H1 (cell line): ENCODE data around the gene HELT. TPM values are rescaled to one million over a fixed set of nuclear protein-coding genes. Genes with fewer than 3 reads are reported as not detected.

Source experiments
- BACH1 ChIP-seq: IDR thresholded peaks from 2 replicates; pipeline ENCODE4 v1.6.1; 2012; ENCODE audit warnings: low read length, improper control_type of control experiment
- CHD7 ChIP-seq: fragments of 300-600 bp; sonication (generic); IDR thresholded peaks from 2 replicates; pipeline ENCODE4 v1.7.1; 2012; ENCODE audit warnings: low read length, moderate library complexity, mild to moderate bottlenecking, inconsistent platforms; ENCODE audit not compliant: insufficient replicate concordance
- GABPA ChIP-seq: IDR thresholded peaks from 2 replicates; pipeline ENCODE4 v1.6.1; 2011; ENCODE audit warnings: mild to moderate bottlenecking, low read length, moderate library complexity, borderline replicate concordance; ENCODE audit not compliant: insufficient read depth
- MAX ChIP-seq: IDR thresholded peaks from 2 replicates; pipeline ENCODE4 v1.6.1; 2012; ENCODE audit warnings: inconsistent platforms
- NRF1 ChIP-seq: IDR thresholded peaks from 2 replicates; pipeline ENCODE4 v1.6.1; 2011; ENCODE audit warnings: mild to moderate bottlenecking, low read depth, low read length, improper control_type of control experiment
- RXRA ChIP-seq: IDR thresholded peaks from 2 replicates; pipeline ENCODE4 v1.6.1; 2011; ENCODE audit warnings: low read depth, mild to moderate bottlenecking, low read length, moderate library complexity; ENCODE audit not compliant: insufficient read depth
- SP1 ChIP-seq: IDR thresholded peaks from 2 replicates; pipeline ENCODE4 v1.6.1; 2011; ENCODE audit warnings: low read depth, low read length
- SUZ12 ChIP-seq: fragments of 200-600 bp; sonication (generic); IDR thresholded peaks from 2 replicates; pipeline ENCODE4 v1.6.1; 2012; ENCODE audit warnings: mild to moderate bottlenecking, inconsistent platforms, low read length, moderate library complexity, mixed read lengths
- TBP ChIP-seq: IDR thresholded peaks from 2 replicates; pipeline ENCODE4 v1.6.1; 2011; ENCODE audit warnings: low read depth, low read length, improper control_type of control experiment
- polyA plus RNA-seq, 7 experiments: library from polyadenylated mRNA; depleted of rRNA in 3 of 7; stranded (reverse) in 5 of 7; unstranded in 2 of 7; fragments of >200 nt in 5 of 7; fragments of 200-250 nt in 2 of 7; gene quantifications; 1 replicate in 5 of 7; 2 replicates in 1 of 7; 4 replicates in 1 of 7; pipeline versions ENCODE4 v1.2.1 to v1.2.3, GENCODE V29; 2011 to 2013; ENCODE audit warnings: missing spikeins in 2 of 7, mixed read lengths in 2 of 7
- total RNA-seq: library from RNA; stranded (reverse); fragmentation: NEBNext Ultra II Directional; extraction: Animal tissue kit (Norgen Biotek cat#: 25700); gene quantifications from 2 replicates; pipeline ENCODE4 v1.2.1, GENCODE V29; 2021
- TF ChIP-seq, protein P1 (sequence below): IDR thresholded peaks from 2 replicates; pipeline ENCODE4 v1.6.1; 2012; ENCODE audit warnings: inconsistent platforms

Gene HELT
- total and polyA plus RNA-seq, 2 of the 8 experiments (the other 6 are each of a cell fraction or from before 2014, with no cell fraction given), result 0.32 to 0.35 TPM

DNA sequence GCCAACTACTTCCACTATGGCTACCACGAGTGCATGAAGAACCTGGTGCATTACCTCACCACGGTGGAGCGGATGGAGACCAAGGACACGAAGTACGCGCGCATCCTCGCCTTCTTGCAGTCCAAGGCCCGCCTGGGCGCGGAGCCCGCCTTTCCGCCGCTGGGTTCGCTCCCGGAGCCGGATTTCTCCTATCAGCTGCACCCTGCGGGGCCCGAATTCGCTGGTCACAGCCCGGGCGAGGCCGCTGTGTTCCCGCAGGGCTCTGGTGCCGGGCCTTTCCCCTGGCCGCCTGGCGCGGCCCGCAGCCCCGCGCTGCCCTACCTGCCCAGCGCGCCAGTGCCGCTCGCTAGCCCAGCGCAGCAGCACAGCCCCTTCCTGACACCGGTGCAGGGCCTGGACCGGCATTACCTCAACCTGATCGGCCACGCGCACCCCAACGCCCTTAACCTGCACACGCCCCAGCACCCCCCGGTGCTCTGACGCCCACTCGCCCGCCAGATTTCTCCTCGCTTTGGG is 2.1 kb downstream of the HELT start (continued):
- TF ChIP-seq CHD7 (peak; percentile 54), TBP (no peak), SUZ12 (no peak; the same call in 1 of the 2 replicates), SP1 (no peak), MAX (peak; percentile 51; the same call in 1 of the 2 replicates), GABPA (peak; percentile 48; the same call in 1 of the 2 replicates), BACH1 (no peak), RXRA (no peak), NRF1 (no peak)
- TF ChIP-seq, protein P1, sequence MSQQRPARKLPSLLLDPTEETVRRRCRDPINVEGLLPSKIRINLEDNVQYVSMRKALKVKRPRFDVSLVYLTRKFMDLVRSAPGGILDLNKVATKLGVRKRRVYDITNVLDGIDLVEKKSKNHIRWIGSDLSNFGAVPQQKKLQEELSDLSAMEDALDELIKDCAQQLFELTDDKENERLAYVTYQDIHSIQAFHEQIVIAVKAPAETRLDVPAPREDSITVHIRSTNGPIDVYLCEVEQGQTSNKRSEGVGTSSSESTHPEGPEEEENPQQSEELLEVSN, result peak; percentile 42
